WTC11 (cell line): ENCODE measurements around the gene MYLK.

Experiments used
- ESRRA ChIP-seq: sonication (generic); formaldehyde crosslinking; IDR thresholded peaks from 2 replicates; pipeline ENCODE4 v1.8.1; 2022; ENCODE audit warnings: mild to moderate bottlenecking, missing genetic modification reagents, borderline replicate concordance
- FOXJ3 ChIP-seq: sonication (generic); formaldehyde crosslinking; IDR thresholded peaks from 2 replicates; pipeline ENCODE4 v1.9.0; 2021; ENCODE audit warnings: missing genetic modification reagents, mild to moderate bottlenecking, borderline replicate concordance
- RELA ChIP-seq: sonication (generic); formaldehyde crosslinking; IDR thresholded peaks from 2 replicates; pipeline ENCODE4 v1.8.1; 2022; ENCODE audit warnings: missing genetic modification reagents, mild to moderate bottlenecking, borderline replicate concordance
- SP1 ChIP-seq: sonication (generic); formaldehyde crosslinking; conservative IDR thresholded peaks from 2 replicates; pipeline ENCODE4 v1.8.1; 2022; ENCODE audit warnings: missing genetic modification reagents
- TF ChIP-seq, protein P1 (sequence below): sonication (generic); formaldehyde crosslinking; conservative IDR thresholded peaks from 2 replicates; pipeline ENCODE4 v1.8.1; 2023; ENCODE audit warnings: mild to moderate bottlenecking, low read depth, missing genetic modification reagents, moderate library complexity
- TF ChIP-seq, protein P2 (sequence below): fragments of 200-600 bp; IDR thresholded peaks from 2 replicates; pipeline ENCODE4 v1.8.0; 2022; ENCODE audit warnings: antibody characterized with exemption

DNA sequence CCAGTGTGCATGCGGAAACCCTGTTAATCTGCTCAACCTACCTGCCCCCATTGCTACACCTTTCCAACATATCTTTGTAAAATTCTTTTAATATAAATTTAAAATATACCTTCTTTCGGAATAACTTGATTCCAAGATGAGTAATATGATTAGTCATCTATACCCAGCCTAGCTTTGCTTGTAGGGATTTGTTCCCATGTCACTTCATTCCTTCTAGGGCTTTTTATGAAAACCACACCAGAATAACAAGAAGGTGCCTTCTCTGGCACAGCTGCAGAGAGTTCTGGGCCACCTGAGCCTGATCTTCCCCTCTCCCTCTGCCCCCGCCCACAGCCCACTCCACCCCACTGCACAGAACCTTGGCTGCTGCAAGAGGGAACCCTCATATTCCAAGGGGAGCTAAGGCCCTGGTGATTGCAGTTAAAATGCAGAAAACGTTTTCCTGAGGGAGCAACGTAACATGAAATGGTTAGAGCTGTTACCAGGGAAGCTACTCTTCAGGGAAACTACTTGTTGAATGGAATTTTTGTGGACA, 260.7 kb downstream of the MYLK start:
- TF ChIP-seq ESRRA (no peak), SP1 (CRISPR knock-in tag) (no peak), RELA (CRISPR knock-in tag) (no peak), FOXJ3 (no peak)
- TF ChIP-seq, protein P1, sequence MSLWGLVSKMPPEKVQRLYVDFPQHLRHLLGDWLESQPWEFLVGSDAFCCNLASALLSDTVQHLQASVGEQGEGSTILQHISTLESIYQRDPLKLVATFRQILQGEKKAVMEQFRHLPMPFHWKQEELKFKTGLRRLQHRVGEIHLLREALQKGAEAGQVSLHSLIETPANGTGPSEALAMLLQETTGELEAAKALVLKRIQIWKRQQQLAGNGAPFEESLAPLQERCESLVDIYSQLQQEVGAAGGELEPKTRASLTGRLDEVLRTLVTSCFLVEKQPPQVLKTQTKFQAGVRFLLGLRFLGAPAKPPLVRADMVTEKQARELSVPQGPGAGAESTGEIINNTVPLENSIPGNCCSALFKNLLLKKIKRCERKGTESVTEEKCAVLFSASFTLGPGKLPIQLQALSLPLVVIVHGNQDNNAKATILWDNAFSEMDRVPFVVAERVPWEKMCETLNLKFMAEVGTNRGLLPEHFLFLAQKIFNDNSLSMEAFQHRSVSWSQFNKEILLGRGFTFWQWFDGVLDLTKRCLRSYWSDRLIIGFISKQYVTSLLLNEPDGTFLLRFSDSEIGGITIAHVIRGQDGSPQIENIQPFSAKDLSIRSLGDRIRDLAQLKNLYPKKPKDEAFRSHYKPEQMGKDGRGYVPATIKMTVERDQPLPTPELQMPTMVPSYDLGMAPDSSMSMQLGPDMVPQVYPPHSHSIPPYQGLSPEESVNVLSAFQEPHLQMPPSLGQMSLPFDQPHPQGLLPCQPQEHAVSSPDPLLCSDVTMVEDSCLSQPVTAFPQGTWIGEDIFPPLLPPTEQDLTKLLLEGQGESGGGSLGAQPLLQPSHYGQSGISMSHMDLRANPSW (CRISPR knock-in tag) = no peak
- TF ChIP-seq, protein P2, sequence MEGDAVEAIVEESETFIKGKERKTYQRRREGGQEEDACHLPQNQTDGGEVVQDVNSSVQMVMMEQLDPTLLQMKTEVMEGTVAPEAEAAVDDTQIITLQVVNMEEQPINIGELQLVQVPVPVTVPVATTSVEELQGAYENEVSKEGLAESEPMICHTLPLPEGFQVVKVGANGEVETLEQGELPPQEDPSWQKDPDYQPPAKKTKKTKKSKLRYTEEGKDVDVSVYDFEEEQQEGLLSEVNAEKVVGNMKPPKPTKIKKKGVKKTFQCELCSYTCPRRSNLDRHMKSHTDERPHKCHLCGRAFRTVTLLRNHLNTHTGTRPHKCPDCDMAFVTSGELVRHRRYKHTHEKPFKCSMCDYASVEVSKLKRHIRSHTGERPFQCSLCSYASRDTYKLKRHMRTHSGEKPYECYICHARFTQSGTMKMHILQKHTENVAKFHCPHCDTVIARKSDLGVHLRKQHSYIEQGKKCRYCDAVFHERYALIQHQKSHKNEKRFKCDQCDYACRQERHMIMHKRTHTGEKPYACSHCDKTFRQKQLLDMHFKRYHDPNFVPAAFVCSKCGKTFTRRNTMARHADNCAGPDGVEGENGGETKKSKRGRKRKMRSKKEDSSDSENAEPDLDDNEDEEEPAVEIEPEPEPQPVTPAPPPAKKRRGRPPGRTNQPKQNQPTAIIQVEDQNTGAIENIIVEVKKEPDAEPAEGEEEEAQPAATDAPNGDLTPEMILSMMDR = no peak
